SJSA1 (cell line): ENCODE results near the gene GNPTG. TPM values are rescaled to one million over a fixed set of nuclear protein-coding genes. Genes with fewer than 3 reads are reported as not detected.

Experiments used
- DNase-seq, 2 experiments: peaks; one replicate each; pipeline ENCODE4 v3.0.0-alpha.2; 2015 to 2020; ENCODE audit warnings: low spot score in 2 of 2, low read depth in 1 of 2
- H3K27ac ChIP-seq: fragments of 250-450 bp; sonication (Bioruptor Pico); 2 replicates; pipeline ENCODE4 v1.5.1; 2020; ENCODE audit warnings: mild to moderate bottlenecking, moderate library complexity
- H3K27me3 ChIP-seq: fragments of 250-450 bp; sonication (Bioruptor Pico); replicated peaks from 2 replicates; pipeline ENCODE4 v1.5.1; 2020; ENCODE audit warnings: mild to moderate bottlenecking, moderate library complexity
- H3K36me3 ChIP-seq: fragments of 250-450 bp; sonication (Bioruptor Pico); 2 replicates; pipeline ENCODE4 v1.5.1; 2020; ENCODE audit warnings: mild to moderate bottlenecking
- H3K4me1 ChIP-seq: fragments of 250-450 bp; sonication (Bioruptor Pico); replicated peaks from 2 replicates; pipeline ENCODE4 v1.6.1; 2021; ENCODE audit warnings: mild to moderate bottlenecking
- H3K4me3 ChIP-seq: fragments of 250-450 bp; sonication (Bioruptor Pico); 2 replicates; pipeline ENCODE4 v1.5.1; 2020; ENCODE audit warnings: mild to moderate bottlenecking
- H3K9me3 ChIP-seq: fragments of 250-450 bp; sonication (Bioruptor Pico); replicated peaks from 2 replicates; pipeline ENCODE4 v1.5.1; 2020; ENCODE audit warnings: mild to moderate bottlenecking
- total RNA-seq: library from RNA; depleted of rRNA; stranded (reverse); fragments of >200 nt; shearing (Covaris generic); gene quantifications from 2 replicates; pipeline ENCODE4 v1.2.3, GENCODE V29; 2014

Gene GNPTG
- total RNA-seq, 1 experiment from 2014 or later: 45.9 TPM

GRCh38 chr16:1333854-1334700 lies 17.7 kb upstream of the GNPTG start:
- no peak for DNase-seq
- H3K4me3 ChIP-seq: no peak overlapping the region
- no peaks in the 10 kb centered on the region for H3K36me3 ChIP-seq
- H3K27ac ChIP-seq: no peak overlapping the region
- peaks cover 76% of the 10 kb centered on the region for H3K27me3 ChIP-seq
- peaks cover 19% of the 10 kb centered on the region for H3K4me1 ChIP-seq
- peaks cover 8% of the 10 kb centered on the region for H3K9me3 ChIP-seq

GRCh38 chr16:1334739-1335138 lies 17.0 kb upstream of the GNPTG start:
- H3K27ac ChIP-seq: no peak overlapping the region
- no peaks in the 10 kb centered on the region for H3K36me3 ChIP-seq
- no peak for DNase-seq
- H3K4me1 ChIP-seq: peaks cover 19% of the 10 kb centered on the region
- H3K9me3 ChIP-seq: peaks cover 8% of the 10 kb centered on the region
- no peak overlapping the region for H3K4me3 ChIP-seq
- peaks cover 78% of the 10 kb centered on the region for H3K27me3 ChIP-seq

GRCh38 chr16:1335211-1335971 lies 16.3 kb upstream of the GNPTG start:
- peaks cover 19% of the 10 kb centered on the region for H3K4me1 ChIP-seq
- H3K9me3 ChIP-seq: peaks cover 4% of the 10 kb centered on the region
- no peak overlapping the region for H3K4me3 ChIP-seq
- H3K36me3 ChIP-seq: no peaks in the 10 kb centered on the region
- DNase-seq: no peak
- H3K27me3 ChIP-seq: peaks cover 78% of the 10 kb centered on the region
- no peak overlapping the region for H3K27ac ChIP-seq

GRCh38 chr16:1335996-1336395 lies 15.7 kb upstream of the GNPTG start:
- Histone ChIP-seq H3K36me3 (no peaks in the 10 kb centered on the region), H3K27ac (no peak overlapping the region), H3K4me3 (no peak overlapping the region), H3K9me3 (peaks cover 3% of the 10 kb centered on the region; the same call in 1 of the 2 replicates), H3K4me1 (peaks cover 19% of the 10 kb centered on the region), H3K27me3 (peaks cover 81% of the 10 kb centered on the region)
- no peak for DNase-seq

GRCh38 chr16:1336619-1337018 lies 15.1 kb upstream of the GNPTG start:
- no peak overlapping the region for H3K4me3 ChIP-seq
- H3K36me3 ChIP-seq: no peaks in the 10 kb centered on the region
- no peak overlapping the region for H3K27ac ChIP-seq
- H3K27me3 ChIP-seq: peaks cover 82% of the 10 kb centered on the region
- H3K4me1 ChIP-seq: peaks cover 16% of the 10 kb centered on the region
- peaks cover 3% of the 10 kb centered on the region; the same call in 1 of the 2 replicates for H3K9me3 ChIP-seq
- DNase-seq: no peak

GRCh38 chr16:1337486-1337885 lies 14.2 kb upstream of the GNPTG start:
- Histone ChIP-seq H3K9me3 (peaks cover 3% of the 10 kb centered on the region; the same call in 1 of the 2 replicates), H3K4me3 (no peak overlapping the region), H3K36me3 (no peaks in the 10 kb centered on the region), H3K27me3 (peaks cover 82% of the 10 kb centered on the region), H3K27ac (no peak overlapping the region), H3K4me1 (peaks cover 12% of the 10 kb centered on the region)
- no peak for DNase-seq

GRCh38 chr16:1338119-1338730 lies 13.5 kb upstream of the GNPTG start:
- H3K4me1 ChIP-seq: peaks cover 14% of the 10 kb centered on the region

GRCh38 chr16:1338855-1339675 lies 12.7 kb upstream of the GNPTG start:
- no peak overlapping the region for H3K27ac ChIP-seq
- no peaks in the 10 kb centered on the region for H3K36me3 ChIP-seq
- no peaks in the 10 kb centered on the region for H3K9me3 ChIP-seq
- peaks cover 11% of the 10 kb centered on the region for H3K4me1 ChIP-seq
- no peak for DNase-seq
- peaks cover 73% of the 10 kb centered on the region for H3K27me3 ChIP-seq
- no peak overlapping the region for H3K4me3 ChIP-seq

More at GRCh38 chr16:1338119-1338730, 13.5 kb upstream of the GNPTG start:
- no peak overlapping the region for H3K27ac ChIP-seq
- peaks cover 78% of the 10 kb centered on the region for H3K27me3 ChIP-seq
- peaks cover under 1% of the 10 kb centered on the region; the same call in 1 of the 2 replicates for H3K9me3 ChIP-seq
- no peaks in the 10 kb centered on the region for H3K36me3 ChIP-seq
- no peak overlapping the region for H3K4me3 ChIP-seq
- no peak for DNase-seq

- no peak overlapping the region for H3K27ac ChIP-seq
- H3K27me3 ChIP-seq: peaks cover 55% of the 10 kb centered on the region
- peaks cover 11% of the 10 kb centered on the region for H3K4me1 ChIP-seq
- H3K4me3 ChIP-seq: no peak overlapping the region
- DNase-seq: no peak
- no peaks in the 10 kb centered on the region for H3K36me3 ChIP-seq
- no peaks in the 10 kb centered on the region for H3K9me3 ChIP-seq
These were observed 10.8 kb upstream of the GNPTG start for GRCh38 chr16:1340730-1341494.

- Histone ChIP-seq H3K9me3 (no peaks in the 10 kb centered on the region), H3K4me3 (no peak overlapping the region), H3K27me3 (peaks cover 46% of the 10 kb centered on the region), H3K4me1 (peaks cover 11% of the 10 kb centered on the region), H3K36me3 (no peaks in the 10 kb centered on the region), H3K27ac (no peak overlapping the region)
- DNase-seq: no peak
These were observed 10.0 kb upstream of the GNPTG start for GRCh38 chr16:1341495-1342420.

- no peaks in the 10 kb centered on the region for H3K36me3 ChIP-seq
- peaks cover 11% of the 10 kb centered on the region for H3K4me1 ChIP-seq
- H3K27ac ChIP-seq: no peak overlapping the region
- peak overlapping the region; percentile 27 for H3K4me3 ChIP-seq
- peak; percentile 85 to 94 for DNase-seq
- H3K9me3 ChIP-seq: no peaks in the 10 kb centered on the region
- H3K27me3 ChIP-seq: peaks cover 36% of the 10 kb centered on the region
These were observed 9.0 kb upstream of the GNPTG start for GRCh38 chr16:1342526-1343427.
